Peyer's patch (tissue), 4 donors: ENCODE data around the gene SASH1.

Experiments
- POLR2A ChIP-seq, 2 donors: fragments of 450-650 bp; IDR thresholded peaks; one replicate each; pipeline ENCODE4 v1.5.1; 2017; ENCODE audit warnings: antibody characterized with exemption in 2 of 2, mild to moderate bottlenecking in 2 of 2, moderate library complexity in 2 of 2
- TF ChIP-seq, protein P1 (sequence below), 6 experiments: fragments of 450-650 bp in 4 of 6; fragments of 200-600 bp in 2 of 6; sonication (generic) in 1 of 6; IDR thresholded peaks; one replicate each; pipeline ENCODE4 v1.5.1; 2017 to 2019; ENCODE audit warnings: antibody characterized with exemption in 6 of 6, mild to moderate bottlenecking in 3 of 6, moderate library complexity in 1 of 6

DNA sequence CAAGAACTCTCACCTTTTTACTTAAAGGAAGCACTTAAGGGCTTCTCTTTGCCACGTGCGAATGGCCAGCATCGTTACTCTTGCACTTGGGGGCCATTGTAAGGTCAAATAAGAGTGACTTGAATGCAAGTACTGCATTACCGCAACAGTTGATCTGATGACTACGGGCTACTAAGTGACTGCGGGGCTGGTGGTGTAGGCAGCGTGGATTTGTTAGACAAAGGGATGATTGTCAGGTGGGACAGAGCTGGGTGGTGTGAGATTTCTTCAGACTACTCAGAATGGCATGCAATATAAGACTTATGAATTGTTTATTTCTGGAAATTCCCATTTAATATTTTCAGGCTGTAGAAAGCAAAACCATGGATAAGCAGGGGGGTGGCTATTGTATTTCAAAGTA lies 204.5 kb downstream of the SASH1 start:
- TF ChIP-seq POLR2A (IDR thresholded peaks at IDR 0.05) = no peak
- TF ChIP-seq, protein P1, sequence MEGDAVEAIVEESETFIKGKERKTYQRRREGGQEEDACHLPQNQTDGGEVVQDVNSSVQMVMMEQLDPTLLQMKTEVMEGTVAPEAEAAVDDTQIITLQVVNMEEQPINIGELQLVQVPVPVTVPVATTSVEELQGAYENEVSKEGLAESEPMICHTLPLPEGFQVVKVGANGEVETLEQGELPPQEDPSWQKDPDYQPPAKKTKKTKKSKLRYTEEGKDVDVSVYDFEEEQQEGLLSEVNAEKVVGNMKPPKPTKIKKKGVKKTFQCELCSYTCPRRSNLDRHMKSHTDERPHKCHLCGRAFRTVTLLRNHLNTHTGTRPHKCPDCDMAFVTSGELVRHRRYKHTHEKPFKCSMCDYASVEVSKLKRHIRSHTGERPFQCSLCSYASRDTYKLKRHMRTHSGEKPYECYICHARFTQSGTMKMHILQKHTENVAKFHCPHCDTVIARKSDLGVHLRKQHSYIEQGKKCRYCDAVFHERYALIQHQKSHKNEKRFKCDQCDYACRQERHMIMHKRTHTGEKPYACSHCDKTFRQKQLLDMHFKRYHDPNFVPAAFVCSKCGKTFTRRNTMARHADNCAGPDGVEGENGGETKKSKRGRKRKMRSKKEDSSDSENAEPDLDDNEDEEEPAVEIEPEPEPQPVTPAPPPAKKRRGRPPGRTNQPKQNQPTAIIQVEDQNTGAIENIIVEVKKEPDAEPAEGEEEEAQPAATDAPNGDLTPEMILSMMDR (IDR thresholded peaks at IDR 0.05) = no peak
